IMR-90 (cell line): ENCODE results near the gene F10. TPM values are rescaled to one million over a fixed set of nuclear protein-coding genes. Genes with fewer than 3 reads are reported as not detected.

Experiments used
- ATAC-seq: fragments of 200-7000 bp; cut with Tn5 transposase; 2 replicates; pipeline ENCODE4 v1.9.1; 2020; ENCODE audit warnings: low read depth, mild to moderate bottlenecking, moderate library complexity
- BruUV-seq: library from RNA; stranded (reverse); fragments of 400-500 nt; replicated peaks from 2 replicates; lab custom pipeline; 2021; lab: Mats Ljungman, UMichigan
- CTCF ChIA-PET: fragments of 300-600 bp; formaldehyde crosslinking; extraction: SDS; loops from one replicate; lab custom pipeline; 2021; ENCODE audit warnings: antibody characterized with exemption; lab: Yijun Ruan, JAX
- POLR2A ChIA-PET: fragments of 300-600 bp; sonication (Branson Sonifier 250); formaldehyde crosslinking; loops from one replicate; lab custom pipeline; 2022; ENCODE audit warnings: antibody characterized with exemption; ENCODE audit not compliant: unreplicated experiment; lab: Charles Lee
- DNase-seq: peaks from one replicate; pipeline ENCODE4 v3.0.0; 2013
- H2AFZ ChIP-seq: replicated peaks from 2 replicates; pipeline ENCODE3; 2013; ENCODE audit warnings: low read length, mild to moderate bottlenecking; ENCODE audit not compliant: poor library complexity
- H2AK5ac ChIP-seq: 2 replicates; pipeline ENCODE4 v1.6.1; 2013; ENCODE audit warnings: low read depth, low read length, inconsistent platforms
- H2AK9ac ChIP-seq: replicated peaks from 2 replicates; pipeline ENCODE3; 2013; ENCODE audit warnings: mild to moderate bottlenecking, low read depth, low read length, moderate library complexity; ENCODE audit not compliant: poor library complexity
- H2BK120ac ChIP-seq: 2 replicates; pipeline ENCODE4 v1.6.1; 2013; ENCODE audit warnings: low read depth, low read length, inconsistent platforms
- H2BK15ac ChIP-seq: 3 replicates; pipeline ENCODE4 v1.6.1; 2013; ENCODE audit warnings: low read depth, low read length, inconsistent platforms
- H2BK20ac ChIP-seq: 2 replicates; pipeline ENCODE4 v1.6.1; 2013; ENCODE audit warnings: low read depth, mild to moderate bottlenecking, inconsistent platforms, low read length, moderate library complexity
- H2BK5ac ChIP-seq: 2 replicates; pipeline ENCODE4 v1.6.1; 2013; ENCODE audit warnings: mild to moderate bottlenecking, low read depth, low read length, inconsistent platforms; ENCODE audit not compliant: poor library complexity, severe bottlenecking
- H3K14ac ChIP-seq: replicated peaks from 2 replicates; pipeline ENCODE4 v1.6.1; 2013; ENCODE audit warnings: low read depth, low read length, inconsistent platforms
- H3K18ac ChIP-seq: 2 replicates; pipeline ENCODE4 v1.6.1; 2013; ENCODE audit warnings: low read depth, low read length, control low read depth
- H3K23ac ChIP-seq: 2 replicates; pipeline ENCODE4 v1.6.1; 2013; ENCODE audit warnings: low read depth, low read length, inconsistent platforms
- H3K27ac ChIP-seq: 2 replicates; pipeline ENCODE4 v1.5.1; 2013; ENCODE audit warnings: mild to moderate bottlenecking, control low read depth, low read length; ENCODE audit not compliant: insufficient read depth
- H3K27me3 ChIP-seq: 2 replicates; pipeline ENCODE4 v1.6.1; 2013; ENCODE audit warnings: low read length; ENCODE audit not compliant: control insufficient read depth, insufficient read depth
- H3K36me3 ChIP-seq: 2 replicates; pipeline ENCODE4 v1.6.1; 2013; ENCODE audit warnings: low read length, mixed read lengths; ENCODE audit not compliant: control insufficient read depth, insufficient read depth
- H3K4ac ChIP-seq: 2 replicates; pipeline ENCODE4 v1.6.1; 2013; ENCODE audit warnings: low read depth, low read length, inconsistent platforms
- H3K4me1 ChIP-seq: 2 replicates; pipeline ENCODE4 v1.6.1; 2013; ENCODE audit warnings: low read length, mixed read lengths; ENCODE audit not compliant: control insufficient read depth, insufficient read depth
- H3K4me2 ChIP-seq: 2 replicates; pipeline ENCODE4 v1.6.1; 2013; ENCODE audit warnings: low read depth, mild to moderate bottlenecking, control low read depth, low read length, moderate library complexity
- H3K4me3 ChIP-seq: 2 replicates; pipeline ENCODE4 v1.5.1; 2013; ENCODE audit warnings: low read depth, mild to moderate bottlenecking, control low read depth, low read length, moderate library complexity; ENCODE audit not compliant: insufficient read depth
- H3K56ac ChIP-seq: 2 replicates; pipeline ENCODE4 v1.6.1; 2013; ENCODE audit warnings: low read length, inconsistent platforms; ENCODE audit not compliant: insufficient read depth; ENCODE audit errors: extremely low read depth
- H3K79me1 ChIP-seq, 2 experiments: 2 replicates each; pipeline ENCODE4 v1.6.1; 2013; ENCODE audit warnings: low read length in 2 of 2, inconsistent platforms in 1 of 2, low read depth in 1 of 2
- H3K9ac ChIP-seq: 2 replicates; pipeline ENCODE4 v1.6.1; 2013; ENCODE audit warnings: low read depth, low read length, control low read depth
- H3K9me1 ChIP-seq: 2 replicates; pipeline ENCODE4 v1.6.1; 2013; ENCODE audit warnings: low read length, inconsistent platforms; ENCODE audit not compliant: insufficient read depth
- H3K9me3 ChIP-seq: 2 replicates; pipeline ENCODE4 v1.6.1; 2013; ENCODE audit warnings: low read length; ENCODE audit not compliant: control insufficient read depth, insufficient read depth
- H4K20me1 ChIP-seq: 2 replicates; pipeline ENCODE4 v1.6.1; 2013; ENCODE audit warnings: low read length, inconsistent platforms; ENCODE audit not compliant: insufficient read depth
- H4K5ac ChIP-seq: 2 replicates; pipeline ENCODE4 v1.6.1; 2013; ENCODE audit warnings: mild to moderate bottlenecking, low read depth, low read length, control low read depth
- H4K8ac ChIP-seq, 2 experiments: 2 replicates each; pipeline ENCODE4 v1.6.1; 2013; ENCODE audit warnings: low read depth in 2 of 2, low read length in 2 of 2, control low read depth in 1 of 2, inconsistent platforms in 1 of 2
- H4K91ac ChIP-seq: 2 replicates; pipeline ENCODE4 v1.6.1; 2013; ENCODE audit warnings: low read depth, low read length, inconsistent platforms; ENCODE audit not compliant: insufficient read depth
- BHLHE40 ChIP-seq: fragments of 150-350 bp; IDR thresholded peaks from 2 replicates; pipeline ENCODE4 v1.6.1; 2016; ENCODE audit warnings: mild to moderate bottlenecking, low read depth, low read length
- CEBPB ChIP-seq: IDR thresholded peaks from 2 replicates; pipeline ENCODE4 v1.6.1; 2012; ENCODE audit warnings: low read depth, low read length, improper control_type of control experiment
- CHD1 ChIP-seq: IDR thresholded peaks from 2 replicates; pipeline ENCODE4 v1.6.1; 2012; ENCODE audit warnings: low read depth, low read length, improper control_type of control experiment
- FOS ChIP-seq: fragments of 150-350 bp; IDR thresholded peaks from 2 replicates; pipeline ENCODE4 v1.6.1; 2016; ENCODE audit warnings: low read depth, low read length
- MAFK ChIP-seq: IDR thresholded peaks from 2 replicates; pipeline ENCODE4 v1.6.1; 2012; ENCODE audit warnings: low read depth, low read length, improper control_type of control experiment
- MAZ ChIP-seq: IDR thresholded peaks from 2 replicates; pipeline ENCODE4 v1.6.1; 2012; ENCODE audit warnings: low read depth, mild to moderate bottlenecking, low read length, improper control_type of control experiment, moderate library complexity, borderline replicate concordance
- RAD21 ChIP-seq: IDR thresholded peaks from 2 replicates; pipeline ENCODE4 v1.6.1; 2012; ENCODE audit warnings: low read length, improper control_type of control experiment
- SMC3 ChIP-seq: fragments of 150-350 bp; IDR thresholded peaks from 2 replicates; pipeline ENCODE4 v1.6.1; 2016; ENCODE audit warnings: low read depth, mild to moderate bottlenecking, antibody characterized with exemption, low read length, moderate library complexity
- USF2 ChIP-seq: fragments of 150-350 bp; IDR thresholded peaks from 2 replicates; pipeline ENCODE4 v1.6.1; 2017; ENCODE audit warnings: mild to moderate bottlenecking, antibody characterized with exemption, low read length, low read depth
- WGBS, 2 experiments: methylation state at CpG; one replicate each; pipeline versions ENCODE4 v1.1.5 to v1.1.7; 2013; ENCODE audit warnings: missing lambda C conversion rate in 2 of 2; ENCODE audit not compliant: insufficient read length in 1 of 2; ENCODE audit errors: extremely low coverage in 2 of 2; 5-methylcytosine and 5-hydroxymethylcytosine counted together
- dilution Hi-C: fragments of 300-500 bp; cut with HindIII; formaldehyde crosslinking; loops from one replicate; pipeline ENCODE4 v1.14.3; 2018; ENCODE audit warnings: low sequenced_read_pairs; ENCODE audit not compliant: unreplicated experiment
- in situ Hi-C: fragments of 300-500 bp; cut with MboI; formaldehyde crosslinking; loops from 3 replicates; pipeline ENCODE4 v1.14.3; 2019; ENCODE audit warnings: low sequenced_read_pairs, inconsistent platforms, mixed read lengths
- intact Hi-C: fragments of 100-400 bp; cut with micrococcal nuclease; formaldehyde crosslinking; loops from 2 replicates; pipeline ENCODE4 v1.10.0; 2022
- polyA plus RNA-seq, 3 experiments: library from polyadenylated mRNA; depleted of rRNA; stranded (reverse); fragments of >200 nt; gene quantifications; 2 replicates each; pipeline ENCODE4 v1.2.3, GENCODE V29; 2012; ENCODE audit warnings: low replicate concordance in 1 of 3
- total RNA-seq: library from RNA; depleted of rRNA; stranded (reverse); fragments of >200 nt; gene quantifications from 2 replicates; pipeline ENCODE4 v1.2.3, GENCODE V29; 2012

The F10 gene
- total and polyA plus RNA-seq, 2 of the 4 experiments (the other 2 are of a cell fraction) = 9.1 to 19.5 TPM

DNA sequence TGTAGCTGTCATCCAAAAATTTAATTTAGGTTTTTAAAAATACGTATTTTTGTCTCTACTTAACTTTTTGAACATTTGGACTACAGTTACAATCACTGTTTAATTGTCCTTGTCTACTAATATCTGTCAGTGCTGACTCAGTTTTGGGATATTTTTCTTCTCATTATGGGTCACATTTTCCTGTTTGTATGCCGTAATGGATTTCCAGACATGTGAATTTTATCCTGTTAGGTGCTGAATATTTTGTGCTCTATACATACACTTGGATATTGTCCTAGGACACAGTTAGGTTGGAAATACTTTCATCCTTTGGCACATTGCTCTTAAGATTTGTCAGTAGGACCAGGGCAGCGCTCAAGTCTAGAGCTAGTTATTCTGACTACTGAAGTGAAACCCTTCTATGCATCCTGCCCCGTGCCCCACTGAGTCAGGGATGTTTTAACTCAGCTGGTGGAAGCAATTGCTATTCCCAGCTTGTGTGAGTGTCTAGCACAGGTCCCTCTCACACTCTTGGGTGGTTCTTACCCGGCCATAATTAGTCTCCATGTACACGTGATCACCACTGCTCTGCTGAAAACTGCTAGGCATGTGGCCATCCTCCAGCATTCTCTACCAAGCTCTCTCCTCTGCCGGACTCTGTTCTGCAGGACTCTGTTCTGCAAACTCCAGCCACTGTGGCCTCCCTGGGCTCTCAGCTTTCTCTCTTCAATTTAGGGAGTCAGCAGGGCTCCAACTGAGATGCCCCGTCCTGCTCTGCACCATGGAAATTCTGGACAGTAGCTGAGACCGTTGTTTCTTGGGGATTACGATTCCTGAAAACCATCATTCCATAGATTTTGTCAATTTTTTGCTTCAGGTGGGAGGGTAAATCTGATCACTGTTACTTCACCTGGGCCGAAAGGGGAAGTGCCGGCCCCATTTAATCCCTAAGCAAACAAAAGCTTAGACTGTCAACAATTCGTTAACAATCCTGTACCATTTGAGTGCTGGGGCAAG, 47.0 kb downstream of the F10 start:
- Histone ChIP-seq H3K9ac (no peak overlapping the region), H3K18ac (no peak overlapping the region), H2BK120ac (no peak overlapping the region), H3K4ac (no peak overlapping the region), H3K14ac (no peak overlapping the region), H3K79me1 (peaks cover 0 to 20% of the 10 kb centered on the region in 2 experiments; a peak in 2 of 4 replicates), H4K8ac (no peak overlapping the region), H3K9me3 (0 out of 2 replicates have a peak, but pooled peaks cover 2% of the 10 kb centered on the region), H3K4me1 (peaks cover 14% of the 10 kb centered on the region), H4K91ac (no peak overlapping the region), H4K5ac (0 out of 2 replicates have a peak overlapping the region, but pooled peaks have one; percentile 11), H2AK9ac (no peak overlapping the region), H3K27me3 (no peaks in the 10 kb centered on the region), H4K20me1 (no peaks in the 10 kb centered on the region), H2BK15ac (no peak overlapping the region), H2AK5ac (no peak overlapping the region), H3K9me1 (peaks cover 14% of the 10 kb centered on the region), H2BK20ac (no peak overlapping the region), H3K23ac (no peak overlapping the region), H3K56ac (no peak overlapping the region), H3K4me2 (no peak overlapping the region), H3K4me3 (no peak overlapping the region), H3K27ac (no peak overlapping the region), H2BK5ac (no peak overlapping the region), H2AFZ (no peak overlapping the region), H3K36me3 (peaks cover 31% of the 10 kb centered on the region)
- BruUV-seq = no TSS peak
- POLR2A ChIA-PET = no interaction called here
- 95% methylated on average over 4 of the region's 13 CpGs; no CpG with 5 or more reads in 1 of the 2 experiments for WGBS, 2 experiments
- DNase-seq (no peak), ATAC-seq (no peak)
- intact Hi-C loops = no loop called here
- no peak for TF ChIP-seq BHLHE40
- TF ChIP-seq USF2 = no peak
- no peak for TF ChIP-seq RAD21
- no peak for TF ChIP-seq MAFK
- no peak for TF ChIP-seq MAZ
- TF ChIP-seq CHD1 = no peak
- TF ChIP-seq SMC3 = no peak
- TF ChIP-seq CEBPB = no peak
- no peak for TF ChIP-seq FOS
- in situ Hi-C loops = no loop called here
- CTCF ChIA-PET = no interaction called here
- dilution Hi-C loops = no loop called here
